Heart right ventricle (tissue), 16 donors: ENCODE data around the gene GALNTL6. TPM values are rescaled to one million over a fixed set of nuclear protein-coding genes. Genes with fewer than 3 reads are reported as not detected.

Experiments
- ATAC-seq, 8 donors: fragments of 200-7000 bp; cut with Tn5 transposase; one replicate each; pipeline ENCODE4 v1.9.1; 2020; ENCODE audit warnings: mild to moderate bottlenecking in 8 of 8, moderate library complexity in 8 of 8, moderate number of reproducible peaks in 1 of 8
- DNase-seq, 2 donors: peaks; one replicate each; pipeline ENCODE4 v3.0.0-alpha.2; 2020
- H3K27ac ChIP-seq, 10 donors: fragments of 200-600 bp; sonication (generic) in 2 of 10; one replicate each; pipeline versions ENCODE4 v1.5.0 to v1.8.0; 2020 to 2022; ENCODE audit warnings: mild to moderate bottlenecking in 3 of 10
- H3K27me3 ChIP-seq, 7 donors: fragments of 200-600 bp; one replicate each; pipeline ENCODE4 v1.8.0; 2021 to 2022; ENCODE audit warnings: mild to moderate bottlenecking in 2 of 7
- H3K36me3 ChIP-seq, 9 donors: fragments of 200-600 bp; sonication (generic) in 1 of 9; one replicate each; pipeline versions ENCODE4 v1.5.0 to v1.8.0; 2020 to 2022; ENCODE audit warnings: mild to moderate bottlenecking in 2 of 9
- H3K4me1 ChIP-seq, 9 donors: fragments of 200-600 bp; sonication (generic) in 1 of 9; one replicate each; pipeline versions ENCODE4 v1.5.0 to v1.8.0; 2020 to 2022; ENCODE audit warnings: mild to moderate bottlenecking in 4 of 9
- H3K4me3 ChIP-seq, 10 donors: fragments of 200-600 bp; sonication (generic) in 2 of 10; one replicate each; pipeline versions ENCODE4 v1.5.0 to v1.8.0; 2020 to 2022; ENCODE audit warnings: mild to moderate bottlenecking in 7 of 10, moderate library complexity in 2 of 10
- H3K9me3 ChIP-seq, 11 donors: fragments of 200-600 bp in 10 of 11; sonication (generic) in 2 of 11; one replicate each; pipeline versions ENCODE4 v1.5.0 to v1.8.0; 2013 to 2022; ENCODE audit warnings: mild to moderate bottlenecking in 2 of 11, control low read depth in 1 of 11, moderate library complexity in 1 of 11
- WGBS, 2 donors: extraction: QIAGEN DNeasy Blood & Tissue Kit; methylation state at CpG; one replicate each; pipeline ENCODE4 v1.1.7; 2013; ENCODE audit warnings: inconsistent platforms in 1 of 2; 5-methylcytosine and 5-hydroxymethylcytosine counted together
- intact Hi-C, 10 donors: fragments of 100-400 bp; cut with DNase I; formaldehyde crosslinking; loops; one replicate each; pipeline versions ENCODE4 v1.11.1 to v1.14.2; 2022
- polyA plus RNA-seq, 2 donors: library from polyadenylated mRNA; stranded (reverse); fragments of 200-250 nt; gene quantifications; one replicate each; pipeline ENCODE4 v1.2.3, GENCODE V29; 2013
- total RNA-seq, 10 donors: library from RNA; stranded (reverse); fragmentation: NEBNext Ultra II Directional in 3 of 10; extraction: Animal tissue kit (Norgen Biotek cat#: 25700) in 3 of 10; gene quantifications; one replicate each; pipeline versions ENCODE4 v1.2.1 to v1.2.4, GENCODE V29; 2021 to 2023
- TF ChIP-seq, protein P1 (sequence below), 9 donors: fragments of 200-600 bp; sonication (generic) in 2 of 9; IDR thresholded peaks; one replicate each; pipeline versions ENCODE4 v1.5.0 to v1.8.0; 2021 to 2022; ENCODE audit warnings: antibody characterized with exemption in 9 of 9, mild to moderate bottlenecking in 5 of 9, moderate library complexity in 1 of 9
- donor health status: Arrhythmogenic right ventricular cardiomyopathy.
- donor health status: ischemic (EF 13 %, LVEDD 7.1; RV severe dilation, severe dysfunction).
- donor health status: healthy with polysubstance abuse.
- donor health status: DM: no; HTN: yes; CAD: no.
- donor health status: DM: no; HTN: no; CAD: no.
- donor health status: ischemic (EF 25% LVEDD 6.9; RV normal size, moderate dysfunction).
- donor health status: ischemic (EF 25% LVEDD 5.7; RV mildly dilated, moderate dysfunction).
- donor health status: healthy.
- donor health status: DM: yes; HTN: yes; CAD: no.
- donor health status: Ischemic cardiomyopathy.
- donor health status: ischemic (EF 35%, LVEDD 5.7; RV mildly dilated, moderate dysfunction).
- donor health status: nonischemic (EF 11% LVEDD 7.7; RV severe dilation, severe dysfunction).
- donor health status: DM: yes; HTN: yes; CAD: no.
- donor health status: PGD.
- donor health status: ischemic (EF 29% LVEDD 5.4; RV normal size, mild dysfunction).
- donor health status: nonischemic (EF 23%, LVEDD 6.1; RV moderate dilation, normal function).

Gene GALNTL6
- total and polyA plus RNA-seq, 12 donors = 0.14 to 2.6 (median 0.49) TPM; not detected in 6

DNA sequence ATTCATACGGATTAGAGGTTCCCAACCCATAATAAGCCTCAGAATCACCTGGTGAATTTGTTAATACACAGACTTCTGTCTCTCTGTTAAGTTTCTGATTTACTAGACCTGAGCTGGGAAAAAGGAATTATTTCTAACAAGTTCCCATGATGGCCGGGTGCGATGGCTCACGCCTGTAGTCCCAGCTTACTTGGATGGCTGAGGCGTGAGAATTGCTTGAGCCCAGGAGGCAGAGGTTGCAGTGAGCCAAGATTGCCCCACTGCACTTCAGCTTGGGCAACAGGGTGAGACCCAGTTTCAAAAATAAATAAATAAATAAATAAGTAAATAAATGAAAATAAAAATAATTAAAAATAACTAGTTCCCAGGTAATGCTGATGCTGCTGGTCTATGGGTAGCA lies 412.3 kb downstream of the GALNTL6 start:
- H3K4me1 ChIP-seq = no peaks in the 10 kb centered on the region
- H3K27me3 ChIP-seq = no peaks in the 10 kb centered on the region
- no peaks in the 10 kb centered on the region for H3K36me3 ChIP-seq
- no peaks in the 10 kb centered on the region for H3K9me3 ChIP-seq
- intact Hi-C loops = no loop called here
- TF ChIP-seq, protein P1, sequence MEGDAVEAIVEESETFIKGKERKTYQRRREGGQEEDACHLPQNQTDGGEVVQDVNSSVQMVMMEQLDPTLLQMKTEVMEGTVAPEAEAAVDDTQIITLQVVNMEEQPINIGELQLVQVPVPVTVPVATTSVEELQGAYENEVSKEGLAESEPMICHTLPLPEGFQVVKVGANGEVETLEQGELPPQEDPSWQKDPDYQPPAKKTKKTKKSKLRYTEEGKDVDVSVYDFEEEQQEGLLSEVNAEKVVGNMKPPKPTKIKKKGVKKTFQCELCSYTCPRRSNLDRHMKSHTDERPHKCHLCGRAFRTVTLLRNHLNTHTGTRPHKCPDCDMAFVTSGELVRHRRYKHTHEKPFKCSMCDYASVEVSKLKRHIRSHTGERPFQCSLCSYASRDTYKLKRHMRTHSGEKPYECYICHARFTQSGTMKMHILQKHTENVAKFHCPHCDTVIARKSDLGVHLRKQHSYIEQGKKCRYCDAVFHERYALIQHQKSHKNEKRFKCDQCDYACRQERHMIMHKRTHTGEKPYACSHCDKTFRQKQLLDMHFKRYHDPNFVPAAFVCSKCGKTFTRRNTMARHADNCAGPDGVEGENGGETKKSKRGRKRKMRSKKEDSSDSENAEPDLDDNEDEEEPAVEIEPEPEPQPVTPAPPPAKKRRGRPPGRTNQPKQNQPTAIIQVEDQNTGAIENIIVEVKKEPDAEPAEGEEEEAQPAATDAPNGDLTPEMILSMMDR (IDR thresholded peaks at IDR 0.05) = no peak
- H3K27ac ChIP-seq = no peak overlapping the region
- H3K4me3 ChIP-seq = no peak overlapping the region
- WGBS, 2 donors = 92% methylated on average over 5 of the region's 5 CpGs
- ATAC-seq = no peak
- no peak for DNase-seq

DNA sequence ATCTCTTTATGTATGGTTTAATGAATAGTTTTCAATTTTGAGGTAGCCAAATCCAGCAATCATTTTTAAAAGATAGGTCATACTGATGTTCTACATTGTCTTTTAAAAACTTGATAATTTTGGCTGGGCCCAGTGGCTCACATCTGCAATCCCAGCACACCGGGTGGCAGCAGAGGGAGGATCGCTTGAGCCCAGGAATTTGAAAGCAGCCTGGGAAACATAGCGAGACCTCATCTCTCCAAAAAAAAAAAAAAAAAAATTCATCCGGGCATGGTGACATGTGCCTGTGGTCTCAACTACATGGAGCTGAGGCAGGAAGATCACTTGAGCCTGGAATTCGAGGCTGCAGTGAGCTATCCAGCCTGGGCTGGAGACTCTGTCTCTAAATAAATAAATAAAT lies 419.8 kb downstream of the GALNTL6 start:
- no peak overlapping the region for H3K27ac ChIP-seq
- H3K4me3 ChIP-seq = no peak overlapping the region
- H3K27me3 ChIP-seq = no peaks in the 10 kb centered on the region
- H3K36me3 ChIP-seq = no peaks in the 10 kb centered on the region
- H3K4me1 ChIP-seq = no peaks in the 10 kb centered on the region
- ATAC-seq = no peak
- WGBS, 2 donors = 32 to 43% methylated on average over 5 of the region's 5 CpGs
- intact Hi-C loops = no loop called here
- H3K9me3 ChIP-seq = peaks cover 0 to 4% (median 0%) of the 10 kb centered on the region in 11 donors
- TF ChIP-seq, protein P1 (IDR thresholded peaks at IDR 0.05) = no peak
- no peak for DNase-seq

GRCh38 chr4:172243551-172243950 lies 430.3 kb downstream of the GALNTL6 start:
- Histone ChIP-seq H3K36me3 (no peaks in the 10 kb centered on the region), H3K9me3 (peaks cover 0 to 8% (median 0%) of the 10 kb centered on the region in 11 donors), H3K27me3 (no peaks in the 10 kb centered on the region), H3K27ac (no peak overlapping the region), H3K4me1 (no peaks in the 10 kb centered on the region), H3K4me3 (no peak overlapping the region)
- TF ChIP-seq, protein P1 (IDR thresholded peaks at IDR 0.05) = no peak
- WGBS, 2 donors = 86 to 92% methylated on average over 4 of the region's 4 CpGs
- DNase-seq (no peak), ATAC-seq (no peak)
- intact Hi-C loops = no loop called here

GRCh38 chr4:172245516-172245915 lies 432.3 kb downstream of the GALNTL6 start:
- DNase-seq (no peak), ATAC-seq (no peak)
- H3K36me3 ChIP-seq = no peaks in the 10 kb centered on the region
- intact Hi-C loops = no loop called here
- TF ChIP-seq, protein P1 (IDR thresholded peaks at IDR 0.05) = no peak
- no peaks in the 10 kb centered on the region for H3K4me1 ChIP-seq
- H3K27ac ChIP-seq = no peak overlapping the region
- peaks cover 0 to 20% (median 0%) of the 10 kb centered on the region in 11 donors for H3K9me3 ChIP-seq
- H3K4me3 ChIP-seq = no peak overlapping the region
- H3K27me3 ChIP-seq = no peaks in the 10 kb centered on the region
